Measurements from ENCODE around the gene PLA2G2D.

Gene PLA2G2D

DNA sequence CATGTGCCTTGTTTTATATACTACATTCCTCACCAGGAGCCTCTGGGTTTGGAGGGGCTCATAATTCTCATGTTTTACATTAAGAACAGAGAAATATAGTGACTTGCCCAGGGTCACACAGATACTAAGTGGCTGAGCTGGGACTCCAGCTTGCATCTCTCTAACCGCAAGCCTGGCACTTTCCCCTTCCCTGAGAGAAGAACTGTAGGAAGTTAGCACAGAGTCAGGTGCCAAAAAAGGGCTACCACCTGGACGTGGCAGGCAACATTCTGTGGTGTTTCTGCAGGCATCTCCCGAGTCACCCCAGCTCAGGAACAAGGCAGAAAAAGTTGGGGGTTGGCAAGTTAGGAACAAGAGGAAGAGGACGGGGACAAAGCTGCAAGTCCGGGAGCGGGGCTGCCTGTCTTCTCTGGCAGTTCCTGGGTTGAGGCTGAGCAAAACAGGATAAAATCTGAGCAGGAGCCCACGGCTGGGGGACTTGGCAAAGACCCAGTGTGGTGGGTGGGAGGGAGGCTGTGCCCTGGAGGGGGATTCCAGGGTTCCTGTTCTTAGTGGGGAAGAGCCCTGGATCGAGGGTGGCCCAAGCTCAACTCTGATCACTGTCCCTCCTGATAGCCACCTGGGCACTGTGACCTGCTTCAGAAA, 39.6 kb downstream of the PLA2G2D start:
- H3K27ac ChIP-seq (ENCODE audit: low read depth, low read length), result no peak overlapping the region
- H3K9me3 ChIP-seq (ENCODE audit: low read length), result no peaks in the 10 kb centered on the region
- no peak overlapping the region for H3K9ac ChIP-seq (ENCODE audit: low read length)
- H3K27me3 ChIP-seq (ENCODE audit: control insufficient read depth in 1 of 2, insufficient read depth in 2 of 2, low read length in 2 of 2), result no peaks in the 10 kb centered on the region
- H3K4me3 ChIP-seq (ENCODE audit: low read depth in 1 of 2, low read length in 2 of 2), result no peak overlapping the region
- peaks cover 4% of the 10 kb centered on the region for H3K36me3 ChIP-seq (ENCODE audit: insufficient read depth, low read length)
- H3K4me1 ChIP-seq (ENCODE audit: insufficient read depth, low read length), result peaks cover 4% of the 10 kb centered on the region

- Histone ChIP-seq H3K4me3 (ENCODE audit: low read depth in 1 of 2, low read length in 2 of 2) (no peak overlapping the region), H3K9me3 (ENCODE audit: low read length) (no peaks in the 10 kb centered on the region), H3K4me1 (ENCODE audit: insufficient read depth, low read length) (peaks cover 8% of the 10 kb centered on the region), H3K27ac (ENCODE audit: low read depth, low read length) (no peak overlapping the region), H3K27me3 (ENCODE audit: control insufficient read depth in 1 of 2, insufficient read depth in 2 of 2, low read length in 2 of 2) (no peaks in the 10 kb centered on the region), H3K36me3 (ENCODE audit: insufficient read depth, low read length) (peaks cover 4% of the 10 kb centered on the region), H3K9ac (ENCODE audit: low read length) (no peak overlapping the region)
These were observed 40.6 kb downstream of the PLA2G2D start for GRCh38 chr1:20078711-20079110.

- Histone ChIP-seq H3K4me1 (ENCODE audit: insufficient read depth, low read length) (peaks cover 8% of the 10 kb centered on the region), H3K27me3 (ENCODE audit: control insufficient read depth in 1 of 2, insufficient read depth in 2 of 2, low read length in 2 of 2) (no peaks in the 10 kb centered on the region), H3K9me3 (ENCODE audit: low read length) (no peaks in the 10 kb centered on the region), H3K9ac (ENCODE audit: low read length) (no peak overlapping the region), H3K4me3 (ENCODE audit: low read depth in 1 of 2, low read length in 2 of 2) (no peak overlapping the region), H3K27ac (ENCODE audit: low read depth, low read length) (no peak overlapping the region), H3K36me3 (ENCODE audit: insufficient read depth, low read length) (peaks cover 4% of the 10 kb centered on the region)
These were observed 41.1 kb downstream of the PLA2G2D start for GRCh38 chr1:20078171-20078651.

DNA sequence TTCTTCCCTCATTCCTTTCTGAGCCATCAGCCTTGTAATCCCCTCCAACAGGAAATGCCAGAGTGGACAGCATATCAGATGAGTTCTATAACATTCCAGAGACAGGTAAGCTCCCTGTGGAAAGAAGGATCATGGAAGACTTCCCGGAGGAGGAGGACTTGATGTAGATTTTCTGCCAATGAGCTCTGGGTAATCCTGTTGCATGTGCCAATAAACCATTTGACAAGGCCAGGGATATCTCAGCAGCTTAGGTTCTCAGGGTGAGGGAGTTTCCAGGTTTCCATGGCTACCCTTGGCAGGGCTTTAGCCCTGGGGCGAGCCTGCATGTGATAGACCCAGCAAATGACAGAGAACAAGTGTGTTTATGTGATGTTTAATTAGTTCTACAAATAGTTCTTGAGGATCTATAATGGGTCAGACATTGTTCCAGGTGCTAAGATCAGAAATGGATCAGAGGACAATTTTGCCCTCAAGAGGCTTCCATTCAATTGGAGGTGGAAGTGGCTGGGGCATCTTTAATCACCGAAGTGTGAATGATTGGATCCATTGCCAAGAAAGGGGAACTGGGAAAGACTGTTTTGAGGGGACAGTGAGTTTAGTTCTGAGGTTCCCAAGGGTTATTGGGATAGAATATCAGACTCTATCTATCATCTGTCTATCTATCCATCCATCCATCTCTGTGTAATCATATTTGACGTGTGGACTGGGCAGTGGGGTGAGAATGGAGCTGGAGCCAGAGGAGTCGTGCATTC, 42.5 kb downstream of the PLA2G2D start:
- no peak overlapping the region for H3K27ac ChIP-seq (ENCODE audit: low read depth, low read length)
- no peaks in the 10 kb centered on the region for H3K9me3 ChIP-seq (ENCODE audit: low read length)
- H3K9ac ChIP-seq (ENCODE audit: low read length), result no peak overlapping the region
- H3K36me3 ChIP-seq (ENCODE audit: insufficient read depth, low read length), result peaks cover 4% of the 10 kb centered on the region
- H3K4me3 ChIP-seq (ENCODE audit: low read depth in 1 of 2, low read length in 2 of 2), result no peak overlapping the region
- no peaks in the 10 kb centered on the region for H3K27me3 ChIP-seq (ENCODE audit: control insufficient read depth in 1 of 2, insufficient read depth in 2 of 2, low read length in 2 of 2)
- H3K4me1 ChIP-seq (ENCODE audit: insufficient read depth, low read length), result peaks cover 15% of the 10 kb centered on the region

DNA sequence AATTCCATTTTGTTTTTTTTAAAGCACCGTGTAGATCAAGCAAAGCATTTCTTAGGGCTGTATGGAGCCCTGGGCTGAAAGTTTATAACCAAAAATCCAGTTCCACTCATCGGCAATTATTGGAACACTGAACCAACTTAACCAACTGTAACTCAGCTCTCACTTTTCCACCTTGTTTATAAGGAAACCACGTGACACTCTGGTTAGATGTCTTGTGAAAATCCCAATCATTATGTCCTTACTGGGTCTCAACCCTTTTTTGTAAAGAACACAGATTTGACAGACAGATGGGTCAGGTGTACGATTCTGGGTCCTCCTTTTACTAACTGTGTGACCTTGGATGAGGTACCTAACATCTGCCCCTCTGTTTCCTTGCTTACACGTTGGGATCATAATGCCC, 43.1 kb downstream of the PLA2G2D start:
- H3K27ac ChIP-seq (ENCODE audit: low read depth, low read length), result no peak overlapping the region
- peaks cover 21% of the 10 kb centered on the region for H3K4me1 ChIP-seq (ENCODE audit: insufficient read depth, low read length)

DNA sequence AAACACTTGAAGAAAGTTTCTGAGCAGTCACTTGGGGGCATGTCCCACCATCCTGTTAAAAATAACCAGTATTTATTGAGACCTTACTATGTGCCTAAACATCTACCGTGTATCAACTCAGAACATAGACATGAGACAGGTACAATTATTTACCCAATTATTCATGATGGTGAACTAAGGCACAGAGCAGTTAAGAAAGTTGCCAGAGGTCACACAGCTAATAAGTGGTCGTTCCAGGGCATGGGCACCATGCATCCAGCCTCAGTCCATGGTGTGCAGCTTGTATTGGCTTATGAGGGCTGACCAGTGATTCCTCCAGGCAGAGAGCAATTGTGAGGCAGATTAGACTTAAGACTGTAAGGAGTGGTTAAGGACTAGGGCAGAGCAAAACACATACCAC, 44.0 kb downstream of the PLA2G2D start:
- H3K4me3 ChIP-seq (ENCODE audit: low read depth in 1 of 2, low read length in 2 of 2), result no peak overlapping the region

More for the DNA sequence above, 43.1 kb downstream of the PLA2G2D start:
- H3K36me3 ChIP-seq (ENCODE audit: insufficient read depth, low read length), result peaks cover 4% of the 10 kb centered on the region
- no peaks in the 10 kb centered on the region for H3K27me3 ChIP-seq (ENCODE audit: control insufficient read depth in 1 of 2, insufficient read depth in 2 of 2, low read length in 2 of 2)
- H3K4me3 ChIP-seq (ENCODE audit: low read depth in 1 of 2, low read length in 2 of 2), result no peak overlapping the region
- no peaks in the 10 kb centered on the region for H3K9me3 ChIP-seq (ENCODE audit: low read length)
- H3K9ac ChIP-seq (ENCODE audit: low read length), result no peak overlapping the region

DNA sequence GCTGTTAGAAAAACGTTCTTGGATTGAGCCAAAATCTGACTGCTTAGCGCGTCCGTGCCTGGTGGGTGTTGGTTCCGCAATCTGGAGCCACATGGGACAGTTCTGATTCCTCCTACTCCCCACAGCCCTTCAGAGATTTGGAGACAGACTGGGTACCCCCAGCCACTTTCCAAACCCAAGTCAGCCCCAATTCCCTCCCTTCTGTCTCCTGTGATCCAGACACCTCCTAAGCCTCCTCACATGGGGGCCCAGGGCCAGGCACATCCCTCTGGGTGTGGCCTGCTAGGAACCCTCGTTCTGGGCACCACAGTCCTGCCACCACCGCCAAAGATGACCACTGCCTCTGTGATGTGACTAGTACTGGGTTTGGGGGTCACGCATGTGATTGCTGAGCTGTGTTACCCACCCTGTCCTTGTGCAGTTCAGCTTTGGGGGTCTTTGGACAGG, 44.6 kb downstream of the PLA2G2D start:
- Histone ChIP-seq H3K9ac (ENCODE audit: low read length) (no peak overlapping the region), H3K4me3 (ENCODE audit: low read depth in 1 of 2, low read length in 2 of 2) (no peak overlapping the region), H3K9me3 (ENCODE audit: low read length) (no peaks in the 10 kb centered on the region), H3K36me3 (ENCODE audit: insufficient read depth, low read length) (peaks cover 4% of the 10 kb centered on the region), H3K27ac (ENCODE audit: low read depth, low read length) (no peak overlapping the region), H3K4me1 (ENCODE audit: insufficient read depth, low read length) (peaks cover 31% of the 10 kb centered on the region), H3K27me3 (ENCODE audit: control insufficient read depth in 1 of 2, insufficient read depth in 2 of 2, low read length in 2 of 2) (no peaks in the 10 kb centered on the region)

More for the DNA sequence above, 44.0 kb downstream of the PLA2G2D start:
- H3K4me1 ChIP-seq (ENCODE audit: insufficient read depth, low read length), result peaks cover 27% of the 10 kb centered on the region
- H3K9me3 ChIP-seq (ENCODE audit: low read length), result no peaks in the 10 kb centered on the region
- no peak overlapping the region for H3K9ac ChIP-seq (ENCODE audit: low read length)
- no peaks in the 10 kb centered on the region for H3K27me3 ChIP-seq (ENCODE audit: control insufficient read depth in 1 of 2, insufficient read depth in 2 of 2, low read length in 2 of 2)
- no peak overlapping the region for H3K27ac ChIP-seq (ENCODE audit: low read depth, low read length)
- H3K36me3 ChIP-seq (ENCODE audit: insufficient read depth, low read length), result peaks cover 4% of the 10 kb centered on the region

GRCh38 chr1:20074055-20074724, 45.1 kb downstream of the PLA2G2D start:
- H3K27me3 ChIP-seq (ENCODE audit: control insufficient read depth in 1 of 2, insufficient read depth in 2 of 2, low read length in 2 of 2), result no peaks in the 10 kb centered on the region
- H3K9ac ChIP-seq (ENCODE audit: low read length), result no peak overlapping the region
- no peak overlapping the region for H3K4me3 ChIP-seq (ENCODE audit: low read depth in 1 of 2, low read length in 2 of 2)
- no peaks in the 10 kb centered on the region for H3K9me3 ChIP-seq (ENCODE audit: low read length)
- peaks cover 4% of the 10 kb centered on the region for H3K36me3 ChIP-seq (ENCODE audit: insufficient read depth, low read length)
- no peak overlapping the region for H3K27ac ChIP-seq (ENCODE audit: low read depth, low read length)
- peaks cover 34% of the 10 kb centered on the region for H3K4me1 ChIP-seq (ENCODE audit: insufficient read depth, low read length)

DNA sequence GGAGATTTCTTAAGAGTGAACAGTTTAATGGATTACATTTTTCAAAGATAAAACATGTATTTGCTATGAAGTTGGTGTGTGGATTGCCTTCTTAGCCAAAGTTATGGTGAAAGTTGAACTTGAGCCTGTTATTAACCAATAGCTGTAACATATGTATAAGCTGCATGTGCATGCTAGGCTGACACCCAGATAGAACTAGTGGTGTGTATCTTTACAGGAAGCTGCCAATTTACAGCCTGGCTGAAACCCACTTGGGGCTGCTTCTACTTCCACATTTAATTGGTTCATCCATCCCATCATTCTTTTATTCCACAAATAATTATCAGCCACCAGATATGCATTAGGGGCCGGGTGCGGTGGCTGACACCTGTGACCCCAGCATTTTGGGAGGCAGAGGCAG, 46.1 kb downstream of the PLA2G2D start:
- no peak overlapping the region for H3K9ac ChIP-seq (ENCODE audit: low read length)
- H3K4me1 ChIP-seq (ENCODE audit: insufficient read depth, low read length), result peaks cover 40% of the 10 kb centered on the region
- no peaks in the 10 kb centered on the region for H3K27me3 ChIP-seq (ENCODE audit: control insufficient read depth in 1 of 2, insufficient read depth in 2 of 2, low read length in 2 of 2)
- peaks cover 4% of the 10 kb centered on the region for H3K36me3 ChIP-seq (ENCODE audit: insufficient read depth, low read length)
- H3K4me3 ChIP-seq (ENCODE audit: low read depth in 1 of 2, low read length in 2 of 2), result no peak overlapping the region
- no peaks in the 10 kb centered on the region for H3K9me3 ChIP-seq (ENCODE audit: low read length)
- no peak overlapping the region for H3K27ac ChIP-seq (ENCODE audit: low read depth, low read length)

- H3K9ac ChIP-seq (ENCODE audit: low read length), result no peak overlapping the region
- H3K27ac ChIP-seq (ENCODE audit: low read depth, low read length), result no peak overlapping the region
- no peak overlapping the region for H3K4me3 ChIP-seq (ENCODE audit: low read depth in 1 of 2, low read length in 2 of 2)
- peaks cover 40% of the 10 kb centered on the region for H3K4me1 ChIP-seq (ENCODE audit: insufficient read depth, low read length)
- no peaks in the 10 kb centered on the region for H3K27me3 ChIP-seq (ENCODE audit: control insufficient read depth in 1 of 2, insufficient read depth in 2 of 2, low read length in 2 of 2)
- peaks cover 4% of the 10 kb centered on the region for H3K36me3 ChIP-seq (ENCODE audit: insufficient read depth, low read length)
- no peaks in the 10 kb centered on the region for H3K9me3 ChIP-seq (ENCODE audit: low read length)
These were observed 46.6 kb downstream of the PLA2G2D start for GRCh38 chr1:20072771-20073170.

- no peaks in the 10 kb centered on the region for H3K9me3 ChIP-seq (ENCODE audit: low read length)
- no peaks in the 10 kb centered on the region for H3K27me3 ChIP-seq (ENCODE audit: control insufficient read depth in 1 of 2, insufficient read depth in 2 of 2, low read length in 2 of 2)
- H3K4me3 ChIP-seq (ENCODE audit: low read depth in 1 of 2, low read length in 2 of 2), result peak overlapping the region; percentile 3 to 62
- peaks cover 40% of the 10 kb centered on the region for H3K4me1 ChIP-seq (ENCODE audit: insufficient read depth, low read length)
- H3K27ac ChIP-seq (ENCODE audit: low read depth, low read length), result no peak overlapping the region
- peak overlapping the region; percentile 27 for H3K9ac ChIP-seq (ENCODE audit: low read length)
- H3K36me3 ChIP-seq (ENCODE audit: insufficient read depth, low read length), result no peaks in the 10 kb centered on the region
These were observed 47.9 kb downstream of the PLA2G2D start for GRCh38 chr1:20071416-20071815.

Data from muscle layer of colon (tissue), 2 donors.